GM21447 (cell line): ENCODE data around the gene PPP1R1B.

Experiments used
- ATAC-seq: cut with Tn5 transposase; IDR thresholded peaks from one replicate; pipeline ENCODE4 v1.9.1; 2021; ENCODE audit not compliant: unreplicated experiment

The PPP1R1B gene

DNA sequence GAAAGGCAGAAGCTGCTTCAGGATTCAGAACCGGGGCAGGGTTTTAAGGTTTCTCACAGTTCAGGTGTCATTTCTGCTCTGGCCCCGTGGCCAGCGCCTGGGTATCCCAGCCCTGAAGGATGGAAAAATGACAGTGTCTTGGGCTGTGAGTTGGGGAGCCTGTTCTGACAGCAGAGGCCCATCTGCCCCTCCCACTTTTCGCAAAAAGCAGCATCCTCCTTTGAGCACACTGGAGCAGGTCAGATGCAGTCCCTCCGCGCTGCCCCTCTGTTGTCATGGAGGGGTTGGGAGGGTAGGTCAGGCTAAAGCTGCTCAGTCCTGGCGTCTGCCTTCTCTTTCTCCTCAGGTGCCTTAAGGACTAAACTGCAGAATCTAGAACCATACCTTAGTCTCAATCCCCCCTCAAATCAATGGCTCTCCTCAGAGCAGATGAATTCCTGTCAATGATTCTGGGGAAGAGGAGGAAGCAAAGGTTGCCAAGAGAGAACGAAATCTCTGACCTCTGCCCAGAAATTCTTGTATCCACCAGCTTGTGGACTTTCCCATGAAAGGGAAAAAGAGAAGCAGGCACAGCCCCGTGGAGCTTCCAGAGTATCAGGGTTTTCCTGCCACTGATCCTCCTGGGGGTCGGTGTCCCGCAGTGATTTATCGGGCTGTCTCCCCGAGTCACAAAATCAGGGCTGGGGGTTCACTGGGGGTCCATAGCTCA is 26.3 kb upstream of the PPP1R1B start:
- ATAC-seq: no peak

DNA sequence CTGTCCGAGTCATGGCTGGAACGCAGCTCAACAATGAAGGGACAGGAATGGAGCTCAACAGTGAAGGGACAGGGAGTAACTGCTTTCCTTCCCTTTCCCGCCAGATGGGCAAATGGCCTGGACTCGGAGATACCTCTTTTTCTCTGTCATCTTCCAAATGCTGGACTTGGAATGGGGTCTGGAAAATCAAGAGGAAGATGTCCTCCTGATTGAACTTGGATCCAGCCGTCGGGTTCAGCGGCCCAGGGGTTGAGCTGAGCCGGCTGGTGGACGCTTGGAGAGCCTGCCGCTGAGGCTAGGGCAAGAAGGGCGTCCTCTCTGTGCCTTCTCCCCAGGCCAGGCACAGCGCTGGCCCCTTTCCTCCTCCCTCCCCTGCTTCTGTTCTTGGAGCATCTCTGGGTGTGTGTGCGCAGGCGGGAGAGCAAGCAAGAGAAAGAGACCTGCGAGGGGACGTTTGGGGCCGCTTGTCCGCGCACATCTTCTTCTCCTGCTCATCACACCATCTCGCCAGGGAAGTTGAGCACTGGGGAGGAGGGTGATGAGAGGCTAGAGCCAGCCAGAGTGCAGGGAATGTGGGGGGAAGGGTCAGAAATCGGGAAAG is 25.7 kb upstream of the PPP1R1B start:
- no peak for ATAC-seq

DNA sequence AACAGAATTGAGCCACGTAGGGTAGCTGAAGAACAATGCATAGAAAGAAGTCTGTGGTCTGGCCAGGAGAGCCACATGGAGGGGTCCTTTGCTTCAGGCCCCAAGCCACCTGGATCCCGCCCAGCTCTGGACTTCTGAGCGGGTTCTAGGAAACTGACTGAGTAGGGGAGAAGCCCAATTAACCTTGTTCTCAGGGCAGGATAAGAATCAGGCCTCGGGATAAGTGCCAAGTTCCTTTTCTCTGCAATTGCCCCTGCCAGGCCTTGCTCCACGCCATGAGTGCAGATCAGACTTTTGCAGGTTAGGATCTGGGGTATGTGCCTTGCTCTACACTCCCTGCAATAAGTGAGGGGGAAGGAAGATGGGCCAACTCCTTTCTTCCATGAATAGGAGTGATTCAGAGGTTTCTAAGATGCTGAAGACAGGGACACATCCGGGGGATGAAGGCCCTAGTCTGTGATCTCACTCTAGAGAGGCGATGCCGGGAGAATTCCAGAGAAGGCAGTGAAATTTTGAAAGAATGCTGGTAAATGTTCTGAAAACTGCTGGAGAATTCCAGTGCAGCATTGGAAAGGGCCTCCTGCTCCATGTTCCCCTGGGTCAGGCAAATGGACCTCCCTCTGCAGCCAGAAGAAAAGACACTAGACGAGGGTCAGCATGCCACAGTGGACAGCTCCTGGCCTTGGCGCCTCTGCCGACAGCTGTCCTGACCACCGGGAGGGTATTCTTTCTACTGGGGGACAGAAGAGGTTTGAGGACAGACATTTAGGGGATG is 24.8 kb upstream of the PPP1R1B start:
- no peak for ATAC-seq

DNA sequence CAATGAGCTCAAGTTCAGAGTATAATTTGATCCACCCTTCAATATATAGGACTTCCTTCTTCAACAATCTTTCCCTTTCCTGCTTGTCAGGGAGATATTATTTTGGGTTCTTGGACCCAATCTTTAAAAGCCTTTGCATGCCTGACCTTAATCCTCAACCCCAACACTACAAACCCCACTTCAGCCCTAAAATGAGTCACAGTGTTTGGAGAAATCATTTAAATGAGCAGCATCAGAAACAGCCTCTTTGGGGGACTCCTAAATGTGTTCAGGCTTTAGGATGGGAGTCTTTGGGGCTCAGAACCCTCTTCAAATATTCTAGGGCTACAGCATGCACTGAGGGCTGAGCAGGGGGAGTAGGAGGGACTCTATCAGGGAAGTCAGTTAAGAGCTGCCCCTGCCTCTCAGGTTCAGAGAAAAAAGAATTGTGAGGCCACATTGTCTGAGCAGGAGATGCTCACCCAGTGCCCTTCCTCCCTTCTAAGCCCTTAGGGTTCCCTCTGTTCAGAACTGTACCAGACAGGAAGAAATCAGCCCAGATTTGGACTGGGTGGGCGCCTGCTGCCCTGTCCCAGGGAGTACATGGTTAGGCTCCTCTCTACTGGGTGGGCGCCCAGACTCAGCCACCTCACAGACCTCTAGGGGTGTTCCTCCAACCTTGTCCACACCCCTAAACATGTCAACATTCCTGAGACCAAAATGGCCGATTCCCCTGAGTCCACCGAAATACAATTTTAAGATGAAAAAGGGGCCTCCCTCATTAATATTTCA is 24.0 kb upstream of the PPP1R1B start:
- ATAC-seq: no peak

DNA sequence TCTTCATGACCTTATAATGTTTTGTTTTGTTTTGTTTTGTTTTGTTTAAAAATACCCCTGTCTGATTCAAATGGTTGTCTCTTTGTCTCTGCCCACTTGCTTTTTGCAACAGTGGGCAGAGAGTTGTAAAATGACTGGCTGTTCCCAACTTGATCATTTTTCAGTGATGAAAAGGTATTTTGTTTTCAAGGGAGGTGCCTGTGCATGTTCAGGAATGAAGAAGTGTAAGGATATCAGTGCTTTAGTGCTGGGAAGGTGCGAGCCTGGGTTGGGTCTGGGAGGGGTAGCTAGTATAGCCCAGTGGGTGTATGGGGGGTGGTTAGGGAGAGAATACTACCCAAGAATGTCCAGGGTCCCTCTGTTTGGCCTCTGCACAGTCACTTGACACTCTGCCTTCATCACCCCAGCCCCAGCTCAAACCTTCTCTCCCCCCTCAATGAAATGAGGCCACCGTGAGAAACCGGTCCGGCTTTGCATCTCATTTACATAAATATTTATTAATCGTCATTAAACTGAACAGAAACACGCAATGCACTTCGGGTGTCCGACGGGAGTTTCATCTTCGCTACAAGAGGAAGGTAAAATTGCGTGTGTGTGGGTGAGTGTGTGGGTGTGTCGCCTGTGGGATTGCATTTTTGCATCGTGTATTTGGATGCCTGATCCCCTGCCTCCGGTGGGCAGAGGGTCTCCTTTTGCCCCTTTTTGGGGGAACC is 23.3 kb upstream of the PPP1R1B start:
- ATAC-seq: no peak

DNA sequence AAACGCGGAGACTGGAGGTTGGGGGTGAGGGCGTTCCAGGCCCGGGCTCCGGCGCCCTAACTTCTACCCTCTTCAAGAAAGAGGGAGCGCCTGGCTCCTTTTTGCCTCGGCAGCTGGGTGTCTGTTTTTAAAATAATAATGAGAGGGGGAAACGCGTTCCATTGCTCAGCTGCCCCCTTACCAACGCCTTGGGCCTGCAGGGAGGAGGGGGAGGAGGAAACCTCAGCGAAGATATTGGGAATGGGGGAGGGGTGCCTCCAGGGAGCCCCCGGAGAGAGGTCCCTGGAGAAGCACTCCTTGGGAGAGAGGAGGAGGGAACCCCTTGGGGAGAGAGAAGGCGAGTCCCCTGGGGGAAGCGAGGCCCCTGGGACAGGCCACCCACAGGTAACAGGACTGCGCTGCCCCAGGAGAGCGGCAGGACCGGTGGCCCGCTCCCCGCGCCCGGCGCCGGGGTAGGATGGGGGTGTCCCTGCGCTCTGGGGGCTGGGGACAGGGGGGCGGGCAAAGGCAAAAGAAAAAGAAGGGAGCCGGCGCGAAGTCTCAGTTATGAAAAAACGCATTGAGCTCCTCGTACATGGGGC is 21.8 kb upstream of the PPP1R1B start:
- no peak for ATAC-seq

DNA sequence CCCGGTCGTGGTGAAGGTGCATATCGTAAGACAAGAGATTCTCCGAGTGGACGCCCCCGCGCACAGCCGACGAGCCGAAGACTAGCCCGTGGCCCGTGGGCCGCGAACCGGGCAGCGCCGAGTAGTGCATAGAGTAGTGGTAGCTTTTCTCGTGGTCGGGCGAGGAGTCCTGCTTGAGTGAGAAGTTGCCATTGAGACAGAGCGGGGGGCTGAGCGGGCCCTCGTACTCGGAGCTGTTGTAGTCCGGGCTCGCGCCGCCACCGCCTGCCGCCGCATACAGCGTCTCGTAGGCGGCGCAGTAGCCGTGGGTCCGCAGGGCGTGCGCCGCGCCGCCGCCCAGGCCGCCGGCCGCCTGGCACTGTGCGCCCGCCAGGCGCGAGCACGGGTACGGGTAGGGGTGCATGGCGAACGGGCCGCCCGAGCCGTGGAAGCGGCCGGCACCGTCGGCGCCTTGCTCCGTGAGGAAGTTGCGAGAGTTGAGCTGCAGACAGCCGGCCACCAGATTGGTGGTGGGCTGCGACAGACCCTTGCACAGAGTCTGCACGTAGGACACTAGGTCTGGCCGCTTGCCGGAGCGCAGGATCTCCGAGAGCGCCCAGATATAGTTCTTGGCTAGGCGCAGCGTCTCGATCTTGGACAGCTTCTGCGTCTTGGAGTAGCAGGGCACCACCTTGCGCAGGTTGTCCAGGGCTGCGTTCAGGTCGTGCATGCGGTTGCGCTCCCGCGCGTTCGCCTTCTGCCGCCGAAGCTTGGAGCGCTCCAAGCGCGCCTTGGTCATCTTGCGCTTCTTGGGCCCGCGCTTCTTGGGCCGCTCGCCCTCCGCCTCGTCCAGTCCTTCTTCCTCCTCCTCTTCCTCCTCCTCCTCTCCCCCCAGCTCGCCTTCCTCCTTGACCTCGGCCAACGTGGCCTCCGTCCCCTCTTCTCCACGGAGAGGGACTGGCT is 21.0 kb upstream of the PPP1R1B start:
- no peak for ATAC-seq

DNA sequence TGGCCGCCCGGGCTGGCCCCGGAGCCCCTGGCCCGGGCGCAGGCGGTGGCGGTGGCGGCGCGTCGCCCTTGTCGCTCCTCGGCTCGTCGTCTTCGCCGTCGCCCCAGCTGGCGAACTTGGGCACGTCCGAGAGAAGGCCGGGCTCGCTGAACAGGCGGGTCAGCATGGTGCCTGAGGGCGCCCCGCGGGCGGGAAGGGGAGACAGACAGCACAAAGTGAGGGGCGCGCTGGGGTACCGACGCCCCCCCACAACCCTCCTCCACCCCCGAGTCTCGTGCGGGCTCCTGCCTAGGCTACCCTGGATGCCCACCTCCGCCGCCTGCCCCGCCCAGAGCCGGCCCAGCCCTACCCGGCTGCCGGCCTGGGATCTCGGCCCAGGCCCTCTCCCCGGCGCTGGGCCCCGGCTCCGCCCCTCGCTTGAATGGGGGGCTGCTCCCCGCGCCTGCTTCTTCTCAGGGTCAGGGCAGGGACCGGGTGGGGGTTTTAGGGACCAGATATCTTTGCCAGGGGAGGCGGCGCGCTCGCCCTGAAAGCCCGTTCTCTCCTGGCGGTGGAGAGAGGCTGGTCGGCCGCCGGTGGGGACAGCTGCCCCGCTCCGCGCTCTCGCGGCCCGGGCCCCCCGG is 20.2 kb upstream of the PPP1R1B start:
- ATAC-seq: no peak

DNA sequence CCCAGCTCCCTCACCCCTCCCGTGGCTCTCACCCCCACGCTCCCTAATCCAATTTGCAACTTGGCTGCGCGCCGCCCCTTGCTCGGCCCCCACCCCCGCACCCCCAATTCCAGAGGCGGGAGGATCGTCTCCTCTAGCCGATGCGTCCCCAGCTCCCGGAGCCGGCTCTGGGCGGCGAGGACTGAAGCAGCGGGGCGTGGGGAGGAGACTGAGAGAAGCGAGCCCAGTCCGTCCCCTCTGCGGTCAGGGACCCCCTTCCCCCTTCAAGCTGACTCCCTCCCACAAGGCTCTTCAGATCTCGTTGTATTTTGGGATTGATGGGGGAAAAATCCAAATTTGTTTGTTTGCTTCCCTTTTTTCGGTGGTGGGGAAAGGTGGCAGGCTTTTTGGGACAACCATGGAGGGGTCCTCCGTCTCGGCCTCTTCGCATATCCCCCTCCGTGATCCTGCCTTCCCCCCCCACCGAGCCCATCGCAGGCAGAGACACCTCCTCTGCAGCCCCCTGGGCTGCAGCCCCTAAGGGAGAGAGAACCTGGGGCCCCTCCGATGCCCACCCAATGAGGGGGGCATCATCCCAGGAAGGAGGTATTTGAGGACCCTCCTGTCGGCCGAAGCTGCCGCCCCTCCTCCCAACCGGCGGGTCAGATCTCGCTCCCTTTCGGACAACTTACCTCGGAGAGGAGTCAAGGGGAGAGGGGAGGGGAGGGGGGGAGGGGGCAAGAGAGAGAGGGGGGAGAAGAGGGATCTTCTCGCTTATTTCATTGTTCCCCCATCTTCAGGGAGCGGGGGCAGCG is 19.5 kb upstream of the PPP1R1B start:
- no peak for ATAC-seq

DNA sequence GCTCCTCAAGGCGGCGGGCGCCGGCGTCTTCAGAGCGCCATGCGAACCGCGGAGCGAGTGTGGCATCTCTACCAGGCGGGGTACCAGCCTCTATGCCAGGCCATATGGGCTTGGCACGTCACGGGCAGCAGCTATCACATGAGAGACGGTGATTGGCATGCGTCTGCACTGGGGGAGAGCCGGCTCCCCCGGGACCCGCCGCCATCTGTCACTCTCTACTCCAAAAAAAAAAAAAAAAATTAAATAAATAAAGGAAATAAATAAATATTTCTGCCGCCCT is 19.0 kb upstream of the PPP1R1B start, which contains the start of gene NEUROD2:
Gene NEUROD2, minus strand, starts transcription at position 70 of the 280 bp plus-strand sequence. CDS start 1,321 bp downstream, outside the sequence.
- no peak for ATAC-seq

DNA sequence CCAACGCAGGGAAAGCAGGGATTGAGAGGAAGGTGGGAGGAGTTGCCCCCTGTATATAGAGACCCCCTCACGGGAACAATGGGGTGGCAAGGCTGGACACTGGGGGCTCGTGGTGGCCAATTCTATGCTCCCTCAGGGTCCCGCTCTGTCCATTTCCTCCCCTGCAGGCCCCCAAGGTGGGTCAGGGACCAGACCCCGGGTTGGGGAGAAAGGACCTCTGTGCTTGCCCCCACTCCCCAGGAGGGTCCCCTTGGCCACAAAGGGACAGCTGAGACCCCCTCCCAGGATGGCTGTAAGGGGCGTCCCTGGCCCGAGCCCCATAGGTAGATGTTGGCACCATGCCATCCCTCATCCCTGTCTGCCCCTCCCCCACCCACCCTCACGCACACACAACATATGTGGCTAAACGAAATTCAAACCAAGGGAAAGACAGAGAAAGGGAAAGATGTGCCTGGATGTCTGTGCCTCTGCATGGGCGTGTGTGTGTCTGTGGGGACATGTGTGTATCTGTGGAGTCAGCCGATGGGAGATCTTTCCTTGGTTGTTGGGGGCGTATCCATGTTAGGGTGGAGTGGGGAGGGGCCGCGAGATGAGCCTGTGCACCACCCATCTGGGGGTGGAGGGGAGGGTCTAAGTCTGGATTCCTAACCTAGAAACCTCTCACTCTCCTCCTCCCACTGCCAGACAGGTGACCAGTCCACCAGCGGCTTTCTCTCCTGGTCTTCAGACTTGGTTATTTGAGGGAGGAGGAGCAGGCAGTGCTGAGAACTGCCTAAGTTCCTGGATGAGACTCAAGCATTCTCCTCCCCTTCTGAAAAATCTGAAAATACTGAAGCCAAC is 18.4 kb upstream of the PPP1R1B start:
- no peak for ATAC-seq

DNA sequence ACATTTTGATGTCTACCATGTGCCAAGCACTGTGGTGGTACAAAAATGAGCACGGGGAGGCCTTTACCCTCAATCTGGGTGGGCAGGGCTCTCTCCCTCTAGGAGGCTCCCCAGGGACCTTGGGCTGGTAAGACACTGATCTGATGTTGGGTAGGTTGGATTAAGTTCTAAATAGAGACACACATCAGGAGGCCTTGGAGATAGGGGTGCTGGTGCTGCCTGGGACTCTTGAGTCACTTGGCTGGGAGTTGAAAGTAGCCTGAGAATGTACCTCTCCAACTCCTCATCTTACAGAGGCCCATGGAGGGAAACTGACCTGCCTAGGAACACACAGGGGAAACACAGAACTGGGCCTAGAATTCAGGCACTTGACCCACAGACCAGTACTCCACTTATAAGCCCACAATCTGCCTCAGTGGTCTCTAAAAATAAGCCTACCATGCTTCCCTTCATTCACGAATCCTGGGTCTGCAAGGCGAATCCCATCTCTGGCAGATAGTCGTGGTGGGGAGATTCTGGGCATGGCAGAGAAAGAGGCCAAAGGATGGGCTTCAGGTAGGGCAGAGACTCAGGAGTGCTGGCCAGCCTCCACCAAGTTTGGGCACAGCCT is 17.2 kb upstream of the PPP1R1B start:
- no peak for ATAC-seq

DNA sequence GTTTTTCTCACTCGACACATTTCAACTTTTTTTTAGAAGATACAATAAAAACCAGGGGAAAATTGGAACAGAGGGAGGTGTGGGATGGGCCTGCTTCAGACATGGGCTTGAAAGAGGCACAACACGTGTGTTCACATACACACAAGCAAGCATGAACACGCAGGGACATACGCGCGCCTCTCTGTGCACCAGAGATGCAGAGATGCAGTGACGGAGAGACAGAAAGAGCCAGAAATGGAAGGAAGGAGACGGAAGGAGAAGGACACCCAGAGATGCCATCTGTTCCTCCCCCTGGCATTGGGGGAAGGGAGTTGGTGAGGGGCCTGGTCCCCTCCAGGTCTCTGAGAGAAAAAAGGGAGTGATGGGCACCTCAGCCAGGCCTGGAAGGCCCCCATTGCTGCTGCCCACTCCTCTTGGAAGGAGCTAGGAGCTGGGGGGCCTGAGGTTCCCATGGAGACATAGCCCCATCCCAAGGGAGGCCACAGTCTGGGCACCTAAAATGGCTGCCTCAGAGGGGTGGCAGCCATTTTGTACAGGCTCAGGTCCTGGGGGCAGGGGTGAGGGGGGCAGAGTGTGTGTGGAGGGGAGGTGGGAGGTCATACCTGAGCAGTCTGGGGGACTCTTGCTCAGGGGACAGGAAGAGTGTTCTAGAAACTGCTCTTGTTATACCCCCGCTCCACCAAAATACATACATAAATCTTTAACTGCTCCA is 15.2 kb upstream of the PPP1R1B start:
- no peak for ATAC-seq

DNA sequence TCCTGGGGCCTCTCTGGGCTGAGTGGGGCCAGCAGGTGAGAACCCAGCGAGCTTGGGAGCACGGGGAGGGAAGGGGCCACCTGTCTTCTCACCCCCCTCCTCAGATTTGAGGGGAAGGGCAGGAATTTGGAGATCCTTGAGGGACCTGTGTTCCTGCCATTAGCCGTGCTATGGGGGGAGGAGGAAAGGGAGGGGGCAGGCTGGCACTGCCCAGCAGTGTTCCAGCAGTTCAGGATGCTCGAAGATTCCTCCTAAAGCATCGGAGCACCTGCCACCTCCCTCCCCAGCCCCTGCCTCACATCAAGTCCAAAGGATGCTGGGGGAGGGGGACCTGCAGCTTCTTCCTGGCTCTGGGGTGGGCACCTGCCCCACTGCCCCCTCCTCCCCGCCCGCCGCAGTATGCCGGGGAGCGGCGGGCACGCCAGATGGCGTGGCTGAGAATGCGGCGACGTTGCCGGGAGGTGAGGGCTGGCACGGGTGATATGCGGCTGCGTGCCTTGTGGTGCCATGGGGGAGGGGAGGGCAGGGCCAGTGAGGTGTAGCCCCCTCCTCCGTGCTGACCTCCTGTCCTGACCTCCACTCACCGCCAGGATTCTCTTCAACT is 14.4 kb upstream of the PPP1R1B start:
- no peak for ATAC-seq

DNA sequence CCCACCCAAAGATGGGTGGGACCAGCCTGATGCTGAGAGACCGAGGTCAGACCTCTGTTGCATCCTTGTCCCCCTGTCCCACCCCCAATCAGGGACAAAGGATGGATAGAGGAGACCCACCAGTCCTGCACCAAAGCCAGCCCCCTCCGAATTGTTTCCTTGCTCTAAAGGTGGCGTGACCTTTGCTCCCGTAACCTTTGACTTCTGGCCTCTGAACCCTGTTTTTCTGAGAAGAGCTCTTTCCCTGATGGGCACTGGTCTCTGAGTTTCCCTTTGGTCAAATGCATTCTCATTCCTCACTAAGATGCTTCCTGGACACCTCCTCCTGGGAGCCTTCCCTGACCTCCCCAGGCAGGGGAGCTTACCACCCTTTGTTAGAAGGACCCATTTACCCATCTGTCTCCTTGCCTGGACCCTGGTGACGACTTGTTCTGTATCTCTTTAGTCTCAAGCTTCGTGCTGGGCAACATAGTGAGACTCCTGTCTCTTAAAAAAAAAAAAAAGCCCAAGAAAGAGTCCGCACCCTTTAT is 13.8 kb upstream of the PPP1R1B start:
- no peak for ATAC-seq
